GM19463 (cell line): Measurements from ENCODE around the gene PIGL.
"Not testable (repeated sequence)": the region's sequence is repeated elsewhere in the genome, so short reads cannot be mapped to it uniquely, and the experiment has no call there.

Experiments
- ATAC-seq: cut with Tn5 transposase; IDR thresholded peaks from one replicate; pipeline ENCODE4 v1.9.1; 2021; ENCODE audit warnings: mild to moderate bottlenecking, moderate library complexity; ENCODE audit not compliant: unreplicated experiment

Gene PIGL

GRCh38 chr17:16304830-16305229 lies 87.8 kb downstream of the PIGL start:
- no peak for ATAC-seq

DNA sequence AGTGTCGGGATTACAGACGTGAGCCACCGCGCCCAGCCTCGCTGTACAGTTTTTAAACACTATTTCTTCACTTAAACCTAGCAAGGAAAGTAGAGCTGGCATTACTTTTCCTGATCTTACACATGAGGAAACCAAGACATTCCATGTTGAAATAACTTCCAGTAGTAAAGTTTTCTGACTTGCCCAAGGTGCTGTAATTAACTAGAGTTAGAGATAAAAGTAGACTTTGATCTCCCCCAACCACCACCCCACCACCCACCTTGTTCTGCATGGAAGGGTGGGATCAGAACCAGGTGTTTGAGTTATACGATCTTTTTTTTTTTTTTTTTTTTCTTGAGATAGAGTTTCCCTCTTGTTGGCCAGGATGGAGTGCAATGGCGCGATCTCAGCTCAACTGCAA lies 89.2 kb downstream of the PIGL start:
- ATAC-seq, result no peak

DNA sequence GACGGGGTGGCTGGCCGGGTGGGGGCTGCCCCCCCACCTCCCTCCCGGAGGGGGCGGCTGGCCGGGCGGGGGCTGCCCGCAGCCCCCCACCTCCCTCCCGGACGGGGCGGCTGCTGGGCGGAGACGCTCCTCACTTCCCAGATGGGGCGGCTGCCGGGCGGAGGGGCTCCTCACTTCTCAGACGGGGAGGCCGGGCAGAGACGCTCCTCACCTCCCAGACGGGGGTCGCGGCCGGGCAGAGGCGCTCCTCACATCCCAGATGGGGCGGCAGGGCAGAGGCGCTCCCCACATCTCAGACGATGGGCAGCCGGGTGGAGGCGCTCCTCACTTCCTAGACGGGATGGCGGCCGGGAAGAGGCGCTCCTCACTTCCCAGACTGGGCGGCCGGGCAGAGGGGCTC lies 95.1 kb downstream of the PIGL start:
- ATAC-seq, result not testable (repeated sequence)

DNA sequence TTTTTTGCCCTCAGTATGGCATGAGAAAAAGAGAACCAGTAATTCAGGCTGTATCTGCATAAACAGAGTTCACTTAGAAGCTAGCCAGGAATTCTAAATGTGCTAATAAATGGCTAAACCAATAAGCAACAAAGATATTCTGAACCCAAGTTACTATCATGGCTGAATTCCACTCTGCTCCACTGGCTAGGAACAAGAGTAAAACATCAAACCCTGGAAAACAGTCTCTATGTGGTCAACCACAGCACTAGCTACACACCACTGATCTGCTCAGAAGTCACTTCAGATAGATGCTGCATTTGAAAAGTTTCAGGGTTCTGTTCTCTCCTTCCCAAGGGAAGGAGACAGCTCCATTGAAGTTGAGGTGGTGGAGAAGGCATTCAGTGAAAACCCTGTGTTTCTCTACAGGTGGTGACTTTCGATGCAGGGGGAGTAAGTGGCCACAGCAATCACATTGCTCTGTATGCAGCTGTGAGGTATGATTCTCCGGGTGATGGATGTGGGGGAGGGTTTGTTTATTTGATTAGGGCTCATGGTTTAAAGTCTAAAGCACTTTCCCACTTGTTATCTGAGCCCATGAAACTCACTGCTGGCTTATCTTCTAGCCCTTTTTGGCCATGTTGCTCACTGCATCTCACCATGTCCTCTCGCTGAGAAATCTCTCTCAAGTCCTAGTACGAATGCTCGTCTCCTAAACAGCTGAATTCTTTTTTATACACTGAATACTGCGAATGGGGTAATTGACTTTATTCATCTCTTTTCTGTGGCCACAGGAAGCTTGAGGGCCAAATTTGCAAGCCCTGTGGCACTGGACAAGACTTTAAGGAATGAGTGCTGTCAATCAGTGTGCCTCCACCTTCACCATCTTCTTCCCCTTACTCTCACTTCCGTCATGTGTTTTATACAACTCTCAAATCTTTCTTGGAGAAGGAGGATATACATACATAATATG lies 96.4 kb downstream of the PIGL start:
- ATAC-seq, result no peak

GRCh38 chr17:16314189-16314588 lies 97.2 kb downstream of the PIGL start:
- ATAC-seq, result no peak

GRCh38 chr17:16314859-16315258 lies 97.8 kb downstream of the PIGL start:
- no peak for ATAC-seq

DNA sequence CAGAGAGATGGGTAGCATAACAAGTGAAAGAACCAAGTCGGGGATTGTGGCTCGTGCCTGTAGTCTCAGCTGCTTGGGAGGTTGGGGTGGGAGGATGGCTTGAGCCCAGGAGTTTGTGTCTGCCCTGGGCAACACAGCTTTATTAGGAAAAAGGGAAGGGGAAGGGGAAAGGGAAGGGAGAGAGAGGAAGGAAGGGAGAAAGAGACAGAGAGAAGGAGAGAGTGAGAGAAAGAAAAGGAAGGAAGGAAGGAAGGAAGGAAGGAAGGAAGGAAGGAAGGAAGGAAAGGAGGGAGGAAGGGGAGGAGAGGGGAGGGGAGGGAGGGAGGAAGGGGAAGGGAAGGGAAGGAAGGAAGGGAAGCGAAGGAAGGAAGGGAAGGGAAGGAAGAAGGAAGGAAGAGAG lies 103.0 kb downstream of the PIGL start:
- no peak for ATAC-seq

- no peak for ATAC-seq
These were observed 105.6 kb downstream of the PIGL start for GRCh38 chr17:16322636-16323035.

GRCh38 chr17:16325964-16326363 lies 109.0 kb downstream of the PIGL start:
- ATAC-seq, result no peak

GRCh38 chr17:16327018-16327417 lies 110.0 kb downstream of the PIGL start:
- ATAC-seq, result no peak

- no peak for ATAC-seq
These were observed 112.0 kb downstream of the PIGL start for GRCh38 chr17:16328997-16329396.

- ATAC-seq, result no peak
These were observed 112.7 kb downstream of the PIGL start for GRCh38 chr17:16329519-16330271.

- ATAC-seq, result no peak
These were observed 121.4 kb downstream of the PIGL start for GRCh38 chr17:16338391-16338790.

DNA sequence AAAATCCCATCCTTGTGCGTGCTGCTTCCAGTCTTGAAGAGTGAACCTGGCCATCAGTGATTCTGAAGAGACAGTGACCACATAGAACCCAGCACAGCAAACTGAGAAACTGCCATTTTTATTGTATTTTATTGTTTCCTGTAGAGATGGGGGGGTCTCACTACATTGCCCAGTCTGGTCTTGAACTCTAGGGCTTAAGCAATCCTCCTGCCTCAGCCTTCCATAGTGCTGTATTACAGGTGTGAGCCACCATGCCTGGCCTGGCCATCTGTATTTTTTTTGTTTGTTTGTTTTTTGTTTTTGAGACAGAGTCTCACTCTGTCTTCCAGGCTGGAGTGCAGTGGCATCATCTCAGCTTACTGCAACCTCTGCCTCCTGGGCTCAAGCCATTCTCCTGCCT lies 122.4 kb downstream of the PIGL start:
- no peak for ATAC-seq

DNA sequence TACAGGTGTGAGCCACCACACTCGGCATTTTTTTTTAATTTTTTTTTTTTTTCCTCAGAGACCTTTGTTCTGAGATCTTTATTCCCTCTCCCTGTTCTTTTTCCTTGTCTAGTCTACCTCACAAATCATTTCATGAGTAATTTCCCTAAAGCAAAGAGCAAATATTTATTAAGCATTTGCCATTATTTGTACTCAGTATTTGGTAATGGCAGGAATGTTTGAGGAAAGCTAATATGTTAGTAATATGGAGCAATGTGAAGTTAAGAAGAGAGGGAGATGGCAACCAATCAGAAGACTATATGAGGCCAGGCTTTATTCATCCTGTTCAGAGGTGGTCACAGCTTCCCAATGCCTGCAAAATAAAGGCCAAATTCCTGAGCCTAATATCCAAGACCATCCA lies 122.9 kb downstream of the PIGL start:
- no peak for ATAC-seq

- no peak for ATAC-seq
These were observed 126.0 kb downstream of the PIGL start for GRCh38 chr17:16342979-16343378.

DNA sequence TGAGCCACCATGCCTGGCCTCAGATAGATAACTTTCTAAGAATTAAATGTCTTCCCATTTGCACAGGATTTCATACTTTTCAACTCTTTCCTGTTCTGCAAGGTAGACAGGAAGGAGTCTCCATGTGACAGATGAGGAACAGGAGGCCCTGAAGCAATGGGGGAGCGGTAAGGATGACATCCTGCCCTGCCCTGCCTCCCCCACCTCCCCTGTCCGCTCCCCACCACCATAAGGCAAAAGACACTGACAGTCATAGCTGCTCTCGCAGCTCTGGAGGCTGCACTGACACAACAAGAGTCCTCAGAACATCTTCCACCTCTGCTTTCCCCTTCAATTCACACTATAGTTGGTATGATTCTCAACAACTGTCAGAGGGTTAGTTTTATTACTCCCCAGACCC lies 126.6 kb downstream of the PIGL start:
- ATAC-seq, result no peak

DNA sequence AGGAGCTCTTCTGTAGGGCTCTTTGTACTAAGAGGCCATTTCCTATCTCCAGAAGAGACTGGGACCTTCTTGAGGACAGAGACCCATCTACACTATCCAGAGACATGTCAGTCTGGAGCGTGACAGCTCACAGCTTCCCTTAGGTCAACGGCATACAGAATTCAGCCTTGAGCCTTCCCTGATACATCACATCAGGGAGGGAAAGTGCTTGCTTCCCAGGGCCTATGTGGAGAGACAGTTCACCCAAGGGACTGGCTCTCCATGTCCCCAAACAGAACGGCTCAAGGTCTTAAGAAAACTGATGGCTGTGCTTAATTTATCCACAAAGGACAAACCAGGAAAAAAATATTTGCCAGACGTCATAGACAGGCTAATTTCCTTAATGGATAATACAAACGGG lies 128.6 kb downstream of the PIGL start:
- ATAC-seq, result no peak

GRCh38 chr17:16346721-16347271 lies 129.8 kb downstream of the PIGL start:
- ATAC-seq, result no peak

- no peak for ATAC-seq
These were observed 131.6 kb downstream of the PIGL start for GRCh38 chr17:16348586-16348985.

GRCh38 chr17:16349431-16349830 lies 132.4 kb downstream of the PIGL start:
- ATAC-seq, result no peak

DNA sequence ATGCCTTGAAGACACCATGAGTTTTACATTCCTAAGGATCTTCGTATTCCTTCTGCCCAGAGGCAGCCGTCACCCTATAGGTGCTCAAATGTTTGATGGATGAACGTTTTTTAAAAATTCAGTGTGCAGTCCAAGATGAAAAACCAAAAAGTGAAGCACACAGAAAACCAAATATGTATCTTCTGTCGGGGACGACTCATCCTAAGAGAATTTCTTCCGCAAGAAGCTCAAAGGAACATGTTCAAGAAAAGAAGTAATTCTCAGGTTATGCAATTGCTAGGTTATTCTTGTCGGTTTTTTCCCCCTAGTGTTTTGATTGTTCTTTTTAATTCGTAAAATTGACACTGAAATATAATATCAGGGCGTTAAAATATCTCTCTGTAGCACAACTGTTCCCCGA lies 134.8 kb downstream of the PIGL start:
- ATAC-seq, result no peak
